Measurements from ENCODE around the gene CALU. TPM values are rescaled to one million over a fixed set of nuclear protein-coding genes. Genes with fewer than 3 reads are reported as not detected.

The CALU gene
- total and polyA plus RNA-seq, 2 experiments from 2014 or later: 136 to 179 TPM

DNA sequence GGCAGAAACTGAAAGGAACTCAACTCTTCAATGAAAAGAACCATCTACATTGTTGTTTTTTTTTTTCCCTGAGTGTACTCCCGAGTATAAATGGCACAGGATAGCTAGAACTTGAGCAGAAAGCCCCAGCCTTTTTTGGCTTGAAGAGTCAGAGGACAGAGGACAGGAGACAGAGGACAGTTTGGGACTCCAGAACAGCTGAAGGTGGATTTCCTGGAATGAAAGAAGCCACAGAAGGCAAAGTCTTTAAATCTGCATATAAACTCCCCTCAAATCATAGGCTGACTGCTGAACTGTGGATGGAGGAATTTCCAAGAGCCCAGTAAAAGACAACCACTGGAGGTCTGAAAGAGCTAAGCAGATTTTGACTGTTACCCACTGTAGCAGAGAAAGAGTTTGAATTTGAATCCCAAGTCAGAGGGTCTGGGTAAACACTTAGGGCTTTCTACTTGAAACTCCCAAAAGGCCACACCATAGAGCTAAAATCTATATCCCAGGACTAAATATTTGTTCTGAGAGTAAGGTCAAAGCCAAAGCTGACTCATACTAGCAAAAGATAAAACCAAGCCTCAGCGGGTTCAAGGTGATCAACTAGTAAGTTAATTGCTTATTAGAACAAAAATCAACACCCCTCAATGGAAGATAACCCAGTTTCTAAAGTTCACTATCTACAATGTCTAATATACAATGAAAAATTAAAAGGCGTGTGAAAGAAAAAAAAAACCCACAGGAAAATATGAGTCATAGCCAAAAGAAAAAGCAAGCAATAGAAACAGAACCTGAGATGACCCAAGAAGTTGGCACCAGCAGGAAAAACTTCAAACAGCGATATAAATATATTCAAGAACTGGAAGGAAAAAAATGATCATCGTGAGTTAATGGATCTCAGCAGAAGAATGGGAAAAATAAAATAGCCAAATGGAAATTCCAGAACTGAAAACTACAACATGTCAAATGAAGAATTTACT lies 38.3 kb downstream of the CALU start:
- no peaks in the 10 kb centered on the region for H3F3A ChIP-seq (replicated peaks; ENCODE audit: low read depth)
- H3K36me3 ChIP-seq (ENCODE audit: insufficient read depth): peaks cover 4% of the 10 kb centered on the region
- no peaks in the 10 kb centered on the region for H3K4me1 ChIP-seq (ENCODE audit: insufficient read depth)
- H3K27me3 ChIP-seq (ENCODE audit: insufficient read depth): no peaks in the 10 kb centered on the region
- H3K4me1 Mint-ChIP-seq: peaks cover 4% of the 10 kb centered on the region; the same call in 1 of the 3 replicates
- no peak overlapping the region for H3K4me3 ChIP-seq
- H4K20me1 ChIP-seq (replicated peaks; ENCODE audit: insufficient read depth): 0 out of 2 replicates have a peak, but pooled peaks cover 4% of the 10 kb centered on the region
- ATAC-seq (no peak), DNase-seq (ENCODE audit: low spot score) (no peak)
- no peak overlapping the region for H3K27ac Mint-ChIP-seq
- peaks cover 21% of the 10 kb centered on the region for H3K9me3 Mint-ChIP-seq
- no peaks in the 10 kb centered on the region for H3K79me2 ChIP-seq (replicated peaks; ENCODE audit: insufficient read depth)
- no peak overlapping the region for H2AFZ ChIP-seq
- TF ChIP-seq, protein P1, sequence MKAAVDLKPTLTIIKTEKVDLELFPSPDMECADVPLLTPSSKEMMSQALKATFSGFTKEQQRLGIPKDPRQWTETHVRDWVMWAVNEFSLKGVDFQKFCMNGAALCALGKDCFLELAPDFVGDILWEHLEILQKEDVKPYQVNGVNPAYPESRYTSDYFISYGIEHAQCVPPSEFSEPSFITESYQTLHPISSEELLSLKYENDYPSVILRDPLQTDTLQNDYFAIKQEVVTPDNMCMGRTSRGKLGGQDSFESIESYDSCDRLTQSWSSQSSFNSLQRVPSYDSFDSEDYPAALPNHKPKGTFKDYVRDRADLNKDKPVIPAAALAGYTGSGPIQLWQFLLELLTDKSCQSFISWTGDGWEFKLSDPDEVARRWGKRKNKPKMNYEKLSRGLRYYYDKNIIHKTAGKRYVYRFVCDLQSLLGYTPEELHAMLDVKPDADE (IDR thresholded peaks at IDR 0.05): no peak
- TF ChIP-seq, protein P2, sequence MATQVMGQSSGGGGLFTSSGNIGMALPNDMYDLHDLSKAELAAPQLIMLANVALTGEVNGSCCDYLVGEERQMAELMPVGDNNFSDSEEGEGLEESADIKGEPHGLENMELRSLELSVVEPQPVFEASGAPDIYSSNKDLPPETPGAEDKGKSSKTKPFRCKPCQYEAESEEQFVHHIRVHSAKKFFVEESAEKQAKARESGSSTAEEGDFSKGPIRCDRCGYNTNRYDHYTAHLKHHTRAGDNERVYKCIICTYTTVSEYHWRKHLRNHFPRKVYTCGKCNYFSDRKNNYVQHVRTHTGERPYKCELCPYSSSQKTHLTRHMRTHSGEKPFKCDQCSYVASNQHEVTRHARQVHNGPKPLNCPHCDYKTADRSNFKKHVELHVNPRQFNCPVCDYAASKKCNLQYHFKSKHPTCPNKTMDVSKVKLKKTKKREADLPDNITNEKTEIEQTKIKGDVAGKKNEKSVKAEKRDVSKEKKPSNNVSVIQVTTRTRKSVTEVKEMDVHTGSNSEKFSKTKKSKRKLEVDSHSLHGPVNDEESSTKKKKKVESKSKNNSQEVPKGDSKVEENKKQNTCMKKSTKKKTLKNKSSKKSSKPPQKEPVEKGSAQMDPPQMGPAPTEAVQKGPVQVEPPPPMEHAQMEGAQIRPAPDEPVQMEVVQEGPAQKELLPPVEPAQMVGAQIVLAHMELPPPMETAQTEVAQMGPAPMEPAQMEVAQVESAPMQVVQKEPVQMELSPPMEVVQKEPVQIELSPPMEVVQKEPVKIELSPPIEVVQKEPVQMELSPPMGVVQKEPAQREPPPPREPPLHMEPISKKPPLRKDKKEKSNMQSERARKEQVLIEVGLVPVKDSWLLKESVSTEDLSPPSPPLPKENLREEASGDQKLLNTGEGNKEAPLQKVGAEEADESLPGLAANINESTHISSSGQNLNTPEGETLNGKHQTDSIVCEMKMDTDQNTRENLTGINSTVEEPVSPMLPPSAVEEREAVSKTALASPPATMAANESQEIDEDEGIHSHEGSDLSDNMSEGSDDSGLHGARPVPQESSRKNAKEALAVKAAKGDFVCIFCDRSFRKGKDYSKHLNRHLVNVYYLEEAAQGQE (IDR thresholded peaks at IDR 0.05; ENCODE audit: unreplicated experiment): no peak
- TF ChIP-seq NANOG (IDR thresholded peaks at IDR 0.05; ENCODE audit: borderline replicate concordance): no peak
- no peak for TF ChIP-seq EZH2phosphoT487 (IDR thresholded peaks at IDR 0.05; ENCODE audit: unreplicated experiment)
- TF ChIP-seq CREB1 (CRISPR knock-in tag; IDR thresholded peaks at IDR 0.05; ENCODE audit: low read depth): no peak
- TF ChIP-seq ZNF331 (CRISPR knock-in tag; IDR thresholded peaks at IDR 0.05; ENCODE audit: low read depth): no peak
- TF ChIP-seq JUNB (IDR thresholded peaks at IDR 0.05; ENCODE audit: unreplicated experiment): no peak
- TF ChIP-seq, protein P3, sequence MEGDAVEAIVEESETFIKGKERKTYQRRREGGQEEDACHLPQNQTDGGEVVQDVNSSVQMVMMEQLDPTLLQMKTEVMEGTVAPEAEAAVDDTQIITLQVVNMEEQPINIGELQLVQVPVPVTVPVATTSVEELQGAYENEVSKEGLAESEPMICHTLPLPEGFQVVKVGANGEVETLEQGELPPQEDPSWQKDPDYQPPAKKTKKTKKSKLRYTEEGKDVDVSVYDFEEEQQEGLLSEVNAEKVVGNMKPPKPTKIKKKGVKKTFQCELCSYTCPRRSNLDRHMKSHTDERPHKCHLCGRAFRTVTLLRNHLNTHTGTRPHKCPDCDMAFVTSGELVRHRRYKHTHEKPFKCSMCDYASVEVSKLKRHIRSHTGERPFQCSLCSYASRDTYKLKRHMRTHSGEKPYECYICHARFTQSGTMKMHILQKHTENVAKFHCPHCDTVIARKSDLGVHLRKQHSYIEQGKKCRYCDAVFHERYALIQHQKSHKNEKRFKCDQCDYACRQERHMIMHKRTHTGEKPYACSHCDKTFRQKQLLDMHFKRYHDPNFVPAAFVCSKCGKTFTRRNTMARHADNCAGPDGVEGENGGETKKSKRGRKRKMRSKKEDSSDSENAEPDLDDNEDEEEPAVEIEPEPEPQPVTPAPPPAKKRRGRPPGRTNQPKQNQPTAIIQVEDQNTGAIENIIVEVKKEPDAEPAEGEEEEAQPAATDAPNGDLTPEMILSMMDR (conservative IDR thresholded peaks at IDR 0.05; ENCODE audit: low read depth in 2 of 2): no peak
- peaks cover 19% of the 10 kb centered on the region for H3K36me3 Mint-ChIP-seq (ENCODE audit: low read depth)
- no peak overlapping the region for H3K27ac ChIP-seq (ENCODE audit: low read depth)
- no peaks in the 10 kb centered on the region for H3K9me2 ChIP-seq (ENCODE audit: insufficient read depth)
- peaks cover 2% of the 10 kb centered on the region for H3K27me3 Mint-ChIP-seq (ENCODE audit: insufficient read depth, low read depth, poor library complexity)
- H3K4me2 ChIP-seq: no peak overlapping the region
- H3K4me3 Mint-ChIP-seq: no peak overlapping the region

Data from GM23338 (cell line).